LoVo (cell line): ENCODE data around the gene MAPRE3.

Experiments used
- DNase-seq: peaks from one replicate; pipeline ENCODE4 v3.0.0-alpha.2; 2016; ENCODE audit warnings: low spot score

MAPRE3 gene

DNA sequence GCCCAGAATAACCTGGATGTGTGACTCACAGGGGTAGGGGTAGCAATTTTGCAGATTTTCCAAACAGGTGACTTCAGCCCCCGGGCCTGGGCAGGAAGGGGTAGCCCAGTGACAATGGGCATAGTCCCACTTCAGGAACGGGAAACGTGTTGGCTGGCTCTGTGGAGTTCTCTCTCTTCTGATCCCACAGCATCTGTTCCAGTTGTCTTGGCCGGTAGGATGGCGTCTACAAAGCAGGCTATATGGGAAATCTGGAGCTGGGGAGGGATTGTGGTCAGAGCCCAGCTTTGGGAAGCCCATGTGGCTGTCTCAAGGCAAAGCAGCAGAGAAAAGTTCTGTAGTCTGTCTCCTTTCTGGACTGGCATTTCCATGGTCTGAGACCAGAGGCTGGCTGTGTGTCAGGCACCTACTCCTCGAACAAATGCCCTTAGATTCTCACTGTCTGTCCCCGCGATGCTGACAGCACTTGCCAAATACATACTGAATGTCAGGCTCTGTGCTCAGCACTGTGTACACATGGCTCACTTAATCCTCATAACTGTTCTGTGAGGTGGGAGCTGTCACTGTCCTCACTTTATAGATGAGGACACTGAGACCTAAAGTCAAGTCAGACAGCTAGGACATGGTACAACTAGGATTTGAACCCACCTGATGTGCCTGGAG lies 44.5 kb downstream of the MAPRE3 start:
- DNase-seq, result no peak

DNA sequence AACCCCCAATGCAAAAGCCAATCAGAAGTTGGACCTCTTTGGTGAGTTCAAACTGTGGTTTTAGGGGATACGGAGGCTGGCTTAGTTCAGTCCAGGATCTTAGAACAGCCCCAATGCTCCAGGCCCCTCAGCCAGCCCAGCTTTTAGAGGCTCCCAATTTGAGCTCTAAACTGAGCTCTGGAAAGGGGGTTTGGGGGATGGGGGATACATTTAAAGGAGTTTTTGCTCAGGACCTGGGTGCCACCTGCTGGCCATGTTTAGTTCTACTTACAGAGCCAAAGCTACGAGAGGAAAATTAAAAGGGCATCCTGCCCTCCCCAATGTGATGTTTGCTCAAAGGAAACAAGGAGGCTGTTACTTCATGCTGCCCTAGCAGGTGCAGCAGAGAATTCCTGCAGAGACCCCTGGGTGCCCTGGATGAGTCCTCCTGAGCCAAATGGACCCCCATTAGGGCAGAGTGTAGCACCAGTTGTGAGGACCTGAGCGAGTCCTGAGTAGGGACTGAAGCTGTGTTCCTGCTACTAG lies 46.4 kb downstream of the MAPRE3 start:
- DNase-seq, result peak; percentile 56

- DNase-seq, result no peak
These were observed 47.7 kb downstream of the MAPRE3 start for GRCh38 chr2:27018142-27018541.

GRCh38 chr2:27019459-27019858 lies 49.0 kb downstream of the MAPRE3 start:
- DNase-seq, result no peak

DNA sequence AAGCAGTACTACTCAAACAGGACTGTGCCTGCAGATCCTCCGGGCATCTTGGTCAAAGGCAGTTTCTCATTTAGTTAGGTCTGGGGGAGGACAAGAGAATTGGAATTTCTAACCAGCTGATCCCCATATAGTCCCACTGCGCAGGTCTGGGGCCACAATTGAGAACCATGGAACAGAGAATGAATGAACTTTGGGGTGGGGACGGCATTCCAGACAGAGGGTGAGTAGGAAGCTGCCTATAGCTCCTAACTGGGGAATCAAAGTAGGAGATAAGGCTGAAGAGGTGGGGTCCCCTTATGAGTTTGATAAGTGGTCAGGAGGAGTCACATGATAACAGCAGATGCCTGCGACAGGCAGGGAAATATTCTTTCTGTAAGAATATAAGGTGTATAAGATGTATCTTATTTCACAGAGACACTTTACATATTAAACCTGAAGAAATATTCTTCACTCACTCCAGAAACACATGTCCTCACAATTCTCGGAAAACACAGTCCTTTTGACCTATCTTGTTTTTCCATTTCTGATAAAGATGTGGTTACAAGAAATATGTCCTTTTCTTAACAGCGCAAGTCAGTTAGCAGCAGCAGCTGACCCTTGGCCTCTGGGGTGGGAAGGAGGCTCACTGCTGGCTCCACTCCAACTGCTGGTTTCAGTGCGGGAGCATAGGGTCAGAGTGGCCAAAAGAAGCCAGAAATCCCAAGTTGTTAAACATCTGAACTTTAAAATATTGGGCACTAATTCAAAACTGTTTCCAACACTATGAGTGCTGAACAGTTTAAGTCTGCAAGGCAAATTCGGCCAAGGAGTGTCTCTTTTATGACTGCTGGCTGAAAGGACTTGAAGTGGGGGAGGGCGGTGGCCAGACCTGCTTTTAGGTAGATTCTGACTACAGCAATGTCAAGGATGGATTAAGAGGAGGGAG lies 49.8 kb downstream of the MAPRE3 start:
- peak; percentile 41 for DNase-seq

DNA sequence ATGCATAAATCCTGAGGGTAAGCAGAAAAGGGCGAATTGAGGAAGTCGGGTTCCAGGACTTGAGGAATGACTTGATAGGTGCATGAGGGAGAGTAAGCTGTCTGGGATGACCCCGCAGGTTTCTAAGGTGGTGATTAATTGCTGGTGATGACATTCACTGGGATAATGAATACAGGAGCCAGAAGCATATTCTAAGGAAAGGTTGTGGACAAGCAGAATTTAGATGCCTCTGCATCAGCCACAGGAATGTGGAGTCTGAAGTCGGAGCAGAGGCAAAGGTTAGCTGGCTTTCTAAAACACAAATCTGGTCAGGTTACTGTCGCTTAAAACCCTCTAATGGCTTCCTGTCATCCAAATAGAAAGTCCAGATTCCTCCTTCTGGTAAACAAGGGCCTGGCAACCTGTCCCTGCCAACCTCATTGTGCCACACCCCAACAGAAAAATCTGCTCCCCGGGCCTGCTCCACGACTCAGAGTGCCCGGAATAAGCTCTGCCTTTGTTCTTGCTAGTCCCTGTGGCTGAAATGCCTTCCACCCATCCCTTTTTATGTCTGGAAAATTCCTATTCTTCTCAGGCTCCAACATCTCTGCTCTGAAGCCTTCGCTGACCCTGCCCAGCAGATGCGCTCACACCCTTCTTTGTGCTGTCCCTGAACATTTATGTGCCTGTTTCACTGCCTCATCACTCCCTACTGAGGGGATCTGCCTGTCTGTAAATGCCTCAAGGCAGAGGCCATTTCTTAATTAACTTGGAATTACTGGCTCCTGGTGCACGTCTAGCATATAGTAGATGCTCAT lies 51.0 kb downstream of the MAPRE3 start:
- peak; percentile 78 for DNase-seq

DNA sequence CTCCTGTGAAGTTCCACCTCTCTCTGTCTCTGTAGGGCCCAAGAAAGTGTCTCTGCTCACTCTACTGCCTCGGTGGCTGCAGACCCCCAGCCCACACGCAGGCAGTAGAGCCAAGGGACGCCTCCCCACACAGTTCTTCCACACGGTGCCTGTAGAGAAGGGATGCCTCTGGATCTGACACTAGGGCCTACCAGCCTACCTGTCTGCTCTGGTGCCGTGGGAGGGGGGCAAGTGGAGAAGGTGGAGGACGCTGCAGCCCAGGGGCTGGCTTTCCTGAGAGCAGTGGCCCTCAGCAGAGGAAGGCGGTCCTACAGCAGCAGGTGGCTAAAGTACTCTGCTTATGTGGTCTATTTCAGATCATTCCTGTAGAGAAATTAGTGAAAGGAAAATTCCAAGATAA lies 53.3 kb downstream of the MAPRE3 start:
- no peak for DNase-seq

- no peak for DNase-seq
These were observed 53.8 kb downstream of the MAPRE3 start for GRCh38 chr2:27024188-27024587.

DNA sequence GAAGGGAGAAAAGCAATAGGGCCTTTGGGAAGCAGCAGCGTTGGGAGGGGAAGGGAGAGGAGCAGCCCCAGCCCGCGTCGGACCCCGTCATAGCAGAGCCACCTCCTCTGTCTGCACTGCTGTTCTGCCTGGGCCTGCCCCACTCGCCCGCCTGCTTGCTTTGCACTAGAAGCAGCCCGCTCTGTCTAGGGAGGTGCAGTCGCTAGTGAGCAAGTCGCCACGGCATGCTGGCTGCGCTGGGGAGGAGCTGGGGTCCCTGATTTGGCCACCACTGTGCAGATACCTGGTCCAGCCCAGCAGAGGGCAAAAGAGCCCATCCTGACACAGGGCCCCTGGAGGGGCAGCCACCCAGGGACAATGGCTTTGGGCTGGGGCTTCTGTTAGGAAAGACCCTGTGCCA lies 54.4 kb downstream of the MAPRE3 start:
- DNase-seq, result no peak

GRCh38 chr2:27025281-27025800 lies 54.9 kb downstream of the MAPRE3 start:
- DNase-seq, result no peak

GRCh38 chr2:27025861-27026851 lies 55.7 kb downstream of the MAPRE3 start:
- DNase-seq, result no peak

DNA sequence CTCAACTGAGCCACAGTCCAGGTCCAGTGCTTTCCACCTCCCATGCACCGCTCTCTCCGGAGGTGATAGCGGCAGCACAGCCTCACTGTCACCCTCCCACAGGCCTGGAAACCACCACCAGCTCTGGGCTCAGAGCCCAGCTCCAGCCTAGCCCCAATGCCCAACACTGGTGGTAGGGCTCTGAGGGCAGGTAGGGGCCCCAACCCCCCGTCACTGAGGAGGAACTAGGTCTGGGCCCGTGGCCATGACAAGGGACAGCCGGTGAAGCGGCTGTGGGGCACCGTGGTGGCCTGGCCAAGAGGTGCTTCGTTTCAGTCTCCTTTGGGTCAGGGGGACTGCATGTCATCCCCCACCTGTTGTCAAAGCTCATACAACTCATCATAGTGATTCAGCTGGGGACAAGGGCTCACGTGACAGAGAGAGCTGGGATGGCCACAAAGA lies 56.8 kb downstream of the MAPRE3 start:
- DNase-seq, result no peak

DNA sequence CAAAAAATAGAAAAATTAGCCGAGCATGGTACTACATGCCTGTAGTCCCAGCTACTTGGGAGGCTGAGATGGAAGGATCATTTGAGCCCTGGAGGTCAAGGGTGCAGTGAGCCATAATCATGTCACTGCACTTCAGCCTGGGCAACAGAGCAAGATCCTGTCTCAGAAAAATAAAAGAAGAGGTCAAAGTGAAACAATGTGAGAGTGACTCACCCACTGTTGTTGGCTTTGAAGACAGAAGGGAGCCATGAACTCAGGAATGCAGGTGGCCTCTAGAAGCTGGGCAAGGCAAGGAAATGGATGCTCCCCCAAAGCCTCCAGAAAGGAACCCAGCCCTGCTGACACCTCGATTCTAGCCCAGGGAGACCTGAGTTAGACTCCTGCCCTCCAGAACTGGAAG lies 58.6 kb downstream of the MAPRE3 start:
- no peak for DNase-seq

DNA sequence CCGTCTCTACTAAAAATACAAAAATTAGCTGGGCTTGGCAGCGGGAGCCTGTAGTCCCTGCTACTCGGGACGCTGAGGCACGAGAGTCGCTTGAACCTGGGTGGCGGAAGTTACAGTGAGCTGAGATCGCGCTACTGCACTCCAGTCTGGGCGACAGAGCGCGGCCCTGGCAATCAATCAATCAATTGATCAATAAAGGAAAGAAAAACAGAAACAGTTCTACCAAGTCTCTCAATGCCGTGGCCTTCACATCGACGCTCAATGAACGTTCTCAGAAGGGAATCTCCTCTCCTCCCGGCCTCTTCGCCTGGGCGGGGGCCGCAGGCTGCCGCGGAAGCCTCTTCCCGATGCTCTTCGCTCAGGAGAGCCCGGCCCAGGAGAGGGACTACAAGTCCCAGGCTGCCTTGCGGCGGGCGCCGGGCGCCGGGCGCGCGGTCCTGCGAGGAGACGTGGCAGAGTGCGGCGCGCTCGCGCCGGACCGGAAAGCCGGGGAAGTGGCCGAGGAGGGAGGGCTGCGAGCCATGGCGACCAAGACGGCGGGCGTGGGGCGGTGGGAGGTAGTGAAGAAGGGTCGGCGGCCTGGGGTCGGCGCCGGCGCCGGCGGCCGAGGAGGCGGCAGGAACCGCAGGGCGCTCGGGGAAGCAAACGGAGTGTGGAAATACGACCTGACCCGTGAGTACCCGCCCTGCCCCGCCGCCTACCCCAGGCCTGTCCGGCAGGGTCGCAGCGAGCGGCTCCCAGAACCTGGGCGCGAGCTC lies 62.2 kb downstream of the MAPRE3 start, which contains the start of gene TMEM214:
TSS of gene TMEM214 (plus strand) at position 471 of the 758 bp plus-strand sequence. CDS start at position 522, 51 bp downstream.
- peak; percentile 88 for DNase-seq

- no peak for DNase-seq
These were observed 62.9 kb downstream of the MAPRE3 start for GRCh38 chr2:27033253-27033852.

DNA sequence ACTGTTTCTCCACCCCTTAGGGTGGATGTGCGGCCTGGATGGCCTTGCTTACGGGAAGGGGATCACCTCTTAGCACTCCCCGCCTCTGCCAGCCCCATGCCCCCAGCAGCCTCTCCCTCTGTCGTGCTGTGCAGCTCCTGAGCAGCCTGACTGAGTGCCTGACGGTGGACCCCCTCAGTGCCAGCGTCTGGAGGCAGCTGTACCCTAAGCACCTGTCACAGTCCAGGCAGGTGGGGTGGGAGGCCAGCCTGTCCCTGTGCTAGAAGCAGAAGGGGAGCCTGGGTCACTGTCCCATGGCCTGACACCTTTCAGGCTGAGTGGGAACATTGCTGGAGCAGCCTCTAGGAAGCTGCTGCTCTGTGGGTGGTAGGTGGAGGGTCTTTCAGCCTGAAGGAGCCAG lies 67.6 kb downstream of the MAPRE3 start:
- no peak for DNase-seq

DNA sequence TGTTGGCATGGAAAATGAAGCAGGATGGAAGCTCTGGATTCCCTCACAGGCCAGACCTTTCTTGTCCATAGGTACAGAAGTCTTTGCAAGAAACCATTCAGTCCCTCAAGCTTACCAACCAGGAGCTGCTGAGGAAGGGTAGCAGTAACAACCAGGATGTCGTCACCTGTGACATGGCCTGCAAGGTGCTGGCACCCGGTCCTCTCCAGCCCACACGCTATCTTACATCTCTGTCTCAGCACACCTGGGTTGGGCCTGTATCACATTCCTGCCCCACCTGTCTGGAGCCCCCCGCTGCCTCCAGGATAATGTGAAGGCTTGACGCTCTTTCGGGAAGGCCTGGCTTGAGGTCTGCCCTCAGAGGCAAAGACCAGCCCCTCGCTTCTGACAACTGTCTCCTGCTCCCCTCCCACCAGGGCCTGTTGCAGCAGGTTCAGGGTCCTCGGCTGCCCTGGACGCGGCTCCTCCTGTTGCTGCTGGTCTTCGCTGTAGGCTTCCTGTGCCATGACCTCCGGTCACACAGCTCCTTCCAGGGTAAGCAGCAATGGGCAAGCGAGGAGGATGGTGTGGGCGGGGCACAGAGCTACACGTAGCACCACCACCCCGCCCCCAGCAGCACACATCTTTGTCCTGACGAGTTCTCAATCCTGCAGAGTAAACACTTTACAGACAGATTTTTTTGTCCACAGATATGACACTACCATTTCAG lies 68.3 kb downstream of the MAPRE3 start:
- DNase-seq, result no peak

DNA sequence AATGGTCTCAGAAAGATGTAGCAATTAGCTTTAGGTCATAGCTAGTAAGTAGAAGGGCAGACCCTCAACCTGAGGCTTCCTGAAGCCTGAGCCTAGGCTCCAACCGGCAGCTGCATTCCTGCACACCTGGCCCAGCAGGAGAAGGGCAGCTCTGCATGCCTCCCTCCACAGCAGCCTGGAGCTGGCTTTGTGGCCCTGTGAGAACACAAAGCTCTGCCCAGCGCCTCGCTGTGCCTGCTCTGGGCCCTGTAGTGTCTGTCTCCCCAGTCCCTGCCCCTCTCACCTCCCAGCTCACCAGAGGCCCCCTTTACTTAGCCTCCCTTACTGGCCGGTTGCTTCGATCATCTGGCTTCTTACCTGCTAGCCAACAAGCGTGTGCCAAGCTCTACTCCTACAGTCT lies 69.0 kb downstream of the MAPRE3 start:
- DNase-seq, result no peak

DNA sequence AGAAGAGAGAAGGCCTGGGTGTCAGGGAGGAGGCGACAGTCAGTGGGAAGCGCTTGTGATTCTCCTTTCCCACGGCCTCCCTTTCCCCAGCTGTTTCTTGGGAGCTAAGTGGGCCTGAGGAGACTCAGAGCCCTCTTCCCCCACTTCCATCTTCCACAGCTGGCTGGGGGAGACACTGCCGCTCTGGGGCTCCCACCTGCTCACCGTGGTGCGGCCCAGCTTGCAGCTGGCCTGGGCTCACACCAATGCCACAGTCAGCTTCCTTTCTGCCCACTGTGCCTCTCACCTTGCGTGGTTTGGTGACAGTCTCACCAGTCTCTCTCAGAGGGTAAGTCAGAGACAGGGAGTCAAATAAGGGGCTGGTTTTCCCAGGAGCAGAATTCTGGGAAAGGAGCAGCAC lies 69.4 kb downstream of the MAPRE3 start:
- no peak for DNase-seq
